GM18951 (cell line): ENCODE results near the gene TRA2B.

ENCODE experiments used
- POLR2A ChIP-seq: IDR thresholded peaks from 4 replicates; pipeline ENCODE4 v1.6.1; 2011; ENCODE audit warnings: mild to moderate bottlenecking; ENCODE audit not compliant: insufficient read length, insufficient read depth; ENCODE audit errors: extremely low read depth
- in situ Hi-C: fragments of 300-500 bp; cut with MboI; formaldehyde crosslinking; loops from one replicate; pipeline ENCODE4 v1.12.0; 2022; ENCODE audit warnings: low sequenced_read_pairs, mixed read lengths, inconsistent platforms; ENCODE audit not compliant: unreplicated experiment

The TRA2B gene

DNA sequence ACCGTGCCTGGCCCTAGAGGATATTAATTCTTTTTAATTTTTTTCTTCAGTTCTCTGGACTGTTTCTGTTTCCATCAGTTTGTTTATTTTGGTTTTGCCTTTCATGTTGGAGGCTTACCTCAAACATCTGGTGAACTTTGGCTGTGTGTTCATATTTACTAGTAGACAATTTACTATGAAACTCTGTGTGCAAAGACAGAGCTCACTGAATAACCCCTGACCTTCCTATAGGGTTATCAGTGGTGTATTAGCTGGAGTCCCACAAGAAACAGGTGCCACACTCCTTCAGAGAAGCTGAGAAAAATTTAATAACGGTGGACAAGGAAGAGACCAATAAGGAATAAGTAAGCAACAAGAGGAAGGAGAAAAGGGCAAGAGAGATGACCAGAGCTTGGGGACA is 28.8 kb upstream of the TRA2B start:
- TF ChIP-seq POLR2A, result no peak
- in situ Hi-C loops, result no loop called here

- no peak for TF ChIP-seq POLR2A
- in situ Hi-C loops, result no loop called here
Measured at GRCh38 chr3:185965496-185965895, 27.7 kb upstream of the TRA2B start.

DNA sequence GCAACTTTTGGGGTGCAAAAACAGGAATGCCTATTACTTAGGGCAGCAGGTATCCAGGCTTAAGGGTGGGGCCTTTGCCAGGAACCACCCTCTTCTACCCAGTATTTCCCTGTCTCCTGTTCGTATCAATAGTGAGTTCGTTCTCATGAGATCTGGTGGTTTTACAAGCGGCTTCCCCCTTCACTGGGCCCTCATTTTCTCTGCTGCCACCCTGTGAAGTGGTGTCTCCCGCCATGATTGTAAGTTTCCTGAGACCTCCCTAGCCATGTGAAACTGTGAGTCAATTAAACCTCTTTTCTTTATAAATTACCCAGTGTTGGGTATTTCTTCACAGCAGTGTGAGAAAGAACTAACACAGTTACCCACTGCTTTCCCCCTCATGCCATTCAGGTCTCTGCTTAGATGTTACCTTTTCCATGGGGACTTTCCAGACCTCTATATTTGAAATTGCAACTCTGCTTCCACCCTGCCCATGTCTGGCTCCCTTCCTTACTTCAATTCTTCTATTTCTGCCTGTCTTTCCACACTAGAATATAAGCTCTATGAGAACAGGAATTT is 23.9 kb upstream of the TRA2B start:
- no peak for TF ChIP-seq POLR2A
- in situ Hi-C loops, result no loop called here

DNA sequence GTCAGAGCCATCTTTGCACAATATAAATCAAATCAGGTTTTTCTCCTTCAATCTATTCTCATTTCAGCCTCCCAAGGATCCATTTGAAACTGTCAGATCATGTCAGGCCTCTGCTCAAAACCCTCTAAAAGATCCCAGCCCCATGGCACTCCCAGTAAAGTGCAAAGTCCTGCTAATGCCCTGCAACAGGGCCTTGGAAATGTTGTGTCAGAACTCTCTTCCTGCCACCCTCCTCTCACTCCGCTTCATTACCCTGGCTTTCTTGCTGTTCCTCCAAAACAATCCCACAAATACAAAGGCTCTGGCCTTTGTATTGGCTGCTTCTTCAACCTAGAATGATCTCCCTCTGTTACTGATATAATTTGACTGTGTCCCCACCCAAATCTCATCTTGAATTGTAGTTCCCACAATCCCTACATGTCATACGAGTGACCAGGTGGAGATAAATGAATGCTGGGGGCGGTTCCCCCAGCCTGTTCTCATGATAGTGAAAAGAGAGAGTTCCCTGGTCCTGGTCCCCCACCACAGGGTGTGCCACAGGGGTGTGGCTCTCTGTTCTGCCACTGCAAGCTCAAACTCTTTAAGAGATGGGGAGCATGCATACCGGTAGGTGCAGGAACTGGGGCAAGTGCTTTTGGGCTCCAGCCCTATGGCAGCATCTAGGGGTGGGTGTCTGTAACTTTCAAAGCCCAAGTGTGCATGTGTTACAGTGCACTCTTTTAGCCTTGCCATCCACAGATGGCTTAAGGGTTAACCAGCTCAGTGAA is 22.9 kb upstream of the TRA2B start:
- in situ Hi-C loops, result no loop called here
- TF ChIP-seq POLR2A, result no peak

GRCh38 chr3:185959609-185960521 is 22.1 kb upstream of the TRA2B start:
- in situ Hi-C loops, result no loop called here
- TF ChIP-seq POLR2A, result no peak

DNA sequence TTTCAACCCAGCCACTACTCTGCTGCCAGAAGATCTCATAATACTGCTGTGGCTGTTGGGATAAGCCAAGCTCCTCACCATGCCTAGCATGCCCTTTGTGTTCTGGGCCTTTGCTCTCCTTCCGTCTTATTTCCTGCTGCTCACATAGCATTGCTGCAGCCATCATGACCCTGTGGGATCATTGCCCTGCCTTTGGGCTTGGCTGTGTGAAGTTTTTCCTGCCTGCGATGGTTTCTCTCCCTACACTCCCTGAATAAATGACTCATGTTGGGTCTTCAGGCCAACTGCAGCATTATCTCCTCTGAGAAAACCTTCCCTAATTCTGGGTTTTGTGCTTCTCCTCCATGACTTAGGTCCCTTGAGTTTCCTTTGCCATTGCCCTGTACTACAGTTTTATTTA is 20.8 kb upstream of the TRA2B start:
- in situ Hi-C loops, result no loop called here
- no peak for TF ChIP-seq POLR2A

- in situ Hi-C loops, result no loop called here
- no peak for TF ChIP-seq POLR2A
Measured at GRCh38 chr3:185956244-185956643, 18.4 kb upstream of the TRA2B start.

GRCh38 chr3:185954366-185954723 is 16.5 kb upstream of the TRA2B start:
- in situ Hi-C loops, result no loop called here
- no peak for TF ChIP-seq POLR2A

DNA sequence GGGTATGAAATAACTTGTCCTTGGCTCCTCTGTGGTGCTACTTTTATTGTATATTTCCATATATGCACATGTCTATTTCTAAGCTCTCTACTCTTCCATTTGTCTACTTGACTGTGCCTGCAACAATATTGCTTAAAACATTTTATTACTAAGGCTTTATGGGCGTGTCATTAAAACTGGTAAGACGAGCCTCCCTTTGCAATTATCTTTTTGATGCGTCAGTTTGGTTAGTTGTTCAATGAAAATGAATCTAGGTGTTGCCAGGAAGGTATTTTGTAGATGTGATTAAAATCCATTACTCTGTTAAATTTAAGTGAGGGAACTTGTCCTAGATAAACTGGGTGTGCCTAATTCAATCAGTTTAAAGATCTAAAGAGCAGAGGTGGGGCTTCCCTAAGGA is 12.9 kb upstream of the TRA2B start:
- in situ Hi-C loops, result no loop called here

DNA sequence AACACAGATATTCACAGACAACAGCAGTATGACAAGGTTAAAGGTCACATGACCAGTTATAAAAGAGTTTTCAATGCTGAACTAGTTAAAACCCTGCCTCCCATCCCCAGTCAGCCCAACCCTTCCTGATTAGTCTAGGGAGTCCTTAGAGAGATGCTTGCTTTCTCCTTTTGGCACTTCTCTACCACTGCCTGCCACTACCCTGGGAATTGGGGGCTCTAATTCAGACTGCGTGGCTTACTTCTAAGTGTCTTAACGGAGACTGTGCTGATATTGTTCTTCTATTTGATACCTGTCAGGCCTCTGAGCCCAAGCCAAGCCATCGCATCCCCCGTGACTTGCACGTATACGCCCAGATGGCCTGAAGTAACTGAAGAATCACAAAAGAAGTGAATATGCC is 11.7 kb upstream of the TRA2B start:
- in situ Hi-C loops, result no loop called here
- TF ChIP-seq POLR2A, result no peak

More for the DNA sequence above, 12.9 kb upstream of the TRA2B start:
- no peak for TF ChIP-seq POLR2A

DNA sequence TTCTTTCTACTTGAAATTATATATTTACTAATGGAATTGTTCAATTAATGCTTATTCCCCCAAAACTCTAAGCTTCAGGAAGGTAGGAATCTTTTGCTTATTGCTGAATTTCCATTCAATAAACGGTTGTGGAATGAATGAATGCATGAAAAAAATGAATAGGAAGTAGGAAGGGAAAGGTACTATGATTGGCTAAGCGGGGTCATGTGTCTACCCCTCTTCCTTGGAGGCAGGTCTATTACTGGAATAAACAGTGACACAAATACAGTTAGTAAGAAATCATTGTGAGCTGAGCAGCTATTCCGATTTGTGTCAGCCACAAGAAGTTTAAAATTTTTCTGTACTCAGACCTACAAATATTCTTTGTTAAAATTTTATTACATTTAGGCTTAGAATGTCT is 10.5 kb upstream of the TRA2B start:
- TF ChIP-seq POLR2A, result no peak
- in situ Hi-C loops, result no loop called here

DNA sequence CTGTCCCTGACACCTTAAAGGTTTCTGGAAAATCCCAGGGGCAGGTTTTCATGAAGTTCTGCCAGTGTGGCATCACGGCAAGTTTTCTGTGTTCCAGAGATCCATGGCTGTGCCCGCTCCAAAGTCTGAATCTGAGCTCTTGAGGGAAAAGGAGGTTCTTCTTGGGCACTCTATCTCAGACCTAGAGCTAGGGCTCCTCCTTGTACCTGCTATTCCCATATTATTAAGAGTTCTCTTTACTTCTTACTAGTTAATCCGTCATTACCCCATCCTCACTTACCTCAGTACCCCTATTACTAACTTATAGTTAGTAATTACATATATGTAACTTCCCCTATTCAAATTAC is 5.9 kb upstream of the TRA2B start:
- in situ Hi-C loops, result no loop called here
- TF ChIP-seq POLR2A, result no peak

DNA sequence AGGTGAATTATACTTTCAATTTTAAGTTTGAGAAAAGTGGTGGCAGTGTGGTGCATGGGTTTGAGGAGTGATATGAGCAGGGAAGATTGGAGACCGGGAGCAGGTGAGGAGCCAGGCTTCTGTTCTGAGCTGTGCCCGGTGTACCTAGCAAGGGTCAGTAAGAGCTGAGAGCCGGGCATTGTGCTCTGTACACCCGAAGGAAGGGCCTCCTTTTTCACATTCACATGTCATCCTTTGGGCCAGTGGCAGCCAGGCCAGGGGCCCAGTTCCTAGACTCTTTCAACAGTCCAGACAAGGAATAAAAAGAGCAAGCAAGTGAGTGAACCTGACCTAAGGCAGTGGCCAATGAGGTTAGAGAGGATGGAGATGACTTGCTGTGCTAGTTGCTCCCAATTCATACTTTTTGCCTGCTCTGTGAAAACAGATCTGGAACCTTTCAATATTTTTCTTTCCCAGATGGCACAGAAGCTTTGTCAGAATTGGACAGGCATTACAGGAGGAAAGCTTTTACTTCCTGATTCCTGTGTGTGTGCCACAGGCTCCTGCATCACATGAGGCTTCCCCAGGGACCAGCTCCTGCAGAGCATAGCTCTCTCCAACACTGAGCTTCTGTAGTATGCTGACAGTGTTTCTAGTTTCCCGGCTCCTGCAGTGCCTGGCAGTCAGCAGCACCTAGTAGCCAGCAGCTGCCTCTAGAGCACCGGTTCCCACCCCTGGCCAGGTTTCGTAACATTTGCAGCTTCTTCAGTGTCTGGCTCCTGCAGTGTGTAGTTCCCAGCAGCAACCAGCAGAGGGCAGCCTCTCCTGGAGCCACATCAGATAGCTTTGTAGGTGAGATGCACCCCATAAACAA is 5.3 kb upstream of the TRA2B start:
- no peak for TF ChIP-seq POLR2A
- in situ Hi-C loops, result no loop called here

- in situ Hi-C loops, result no loop called here
- TF ChIP-seq POLR2A, result no peak
Measured at GRCh38 chr3:185942396-185942795, 4.6 kb upstream of the TRA2B start.
